GM19025 (cell line): ENCODE results near the gene GCM1.

ENCODE experiments used
- ATAC-seq: cut with Tn5 transposase; IDR thresholded peaks from one replicate; pipeline ENCODE4 v1.9.1; 2021; ENCODE audit warnings: mild to moderate bottlenecking, low read depth, moderate library complexity; ENCODE audit not compliant: unreplicated experiment

The GCM1 gene

GRCh38 chr6:53111865-53112264, 36.8 kb downstream of the GCM1 start:
- ATAC-seq, result no peak

GRCh38 chr6:53109612-53110011, 39.0 kb downstream of the GCM1 start:
- ATAC-seq, result peak; percentile 57

GRCh38 chr6:53107091-53107490, 41.5 kb downstream of the GCM1 start:
- ATAC-seq, result no peak

- no peak for ATAC-seq
Observed at GRCh38 chr6:53104916-53105315, 43.7 kb downstream of the GCM1 start.

GRCh38 chr6:53103993-53104675, 44.5 kb downstream of the GCM1 start:
- no peak for ATAC-seq

GRCh38 chr6:53101006-53101405, 47.6 kb downstream of the GCM1 start:
- ATAC-seq, result no peak

- ATAC-seq, result no peak
Observed at GRCh38 chr6:53100561-53100960, 48.1 kb downstream of the GCM1 start.

- ATAC-seq, result no peak
Observed at GRCh38 chr6:53095716-53096115, 52.9 kb downstream of the GCM1 start.

- ATAC-seq, result no peak
Observed at GRCh38 chr6:53095270-53095669, 53.4 kb downstream of the GCM1 start.

GRCh38 chr6:53090576-53090975, 58.1 kb downstream of the GCM1 start:
- ATAC-seq, result no peak

GRCh38 chr6:53089948-53090347, 58.7 kb downstream of the GCM1 start:
- ATAC-seq, result no peak

GRCh38 chr6:53086302-53086701, 62.3 kb downstream of the GCM1 start:
- ATAC-seq, result no peak

- no peak for ATAC-seq
Observed at GRCh38 chr6:53080813-53081212, 67.8 kb downstream of the GCM1 start.
